Activated CD8-positive, alpha-beta memory T cell treated with anti-CD3 and anti-CD28 coated beads, Interleukin-2, amount 10 ng/mL, durations not matched to agents 7 days and 5 days (primary cell): ENCODE measurements around the gene TMEM123. TPM values are rescaled to one million over a fixed set of nuclear protein-coding genes. Genes with fewer than 3 reads are reported as not detected.

Experiments
- ATAC-seq: fragments of 150-1000 bp; cut with Tn5 transposase; one replicate; pipeline ENCODE4 v1.10.0; 2021; ENCODE audit warnings: moderate library complexity
- CTCF ChIA-PET: fragments of 350-600 bp; sonication (Branson Sonifier 250); formaldehyde crosslinking; loops from one replicate; lab custom pipeline; 2021; ENCODE audit warnings: antibody characterized with exemption; lab: Charles Lee
- DNase-seq: peaks from one replicate; pipeline ENCODE4 v3.0.0-alpha.2; 2020
- H3K27ac Mint-ChIP-seq: one replicate; pipeline ENCODE4 v1.8.0; 2021; ENCODE audit warnings: mild to moderate bottlenecking, mixed read lengths
- H3K27me3 Mint-ChIP-seq: one replicate; pipeline ENCODE4 v1.8.0; 2021; ENCODE audit warnings: mixed read lengths
- H3K36me3 Mint-ChIP-seq: one replicate; pipeline ENCODE4 v1.8.0; 2021; ENCODE audit warnings: mild to moderate bottlenecking, mixed read lengths
- H3K4me1 Mint-ChIP-seq: one replicate; pipeline ENCODE4 v1.8.0; 2021; ENCODE audit warnings: mixed read lengths
- H3K4me3 Mint-ChIP-seq: one replicate; pipeline ENCODE4 v1.8.0; 2021; ENCODE audit warnings: mild to moderate bottlenecking, moderate library complexity, mixed read lengths
- H3K9me3 Mint-ChIP-seq: one replicate; pipeline ENCODE4 v1.8.0; 2022; ENCODE audit warnings: low read depth, mixed read lengths
- total RNA-seq, 2 experiments: library from RNA; stranded (reverse); gene quantifications; one replicate each; pipeline ENCODE4 v1.2.3, GENCODE V29; 2021

The TMEM123 gene
- total RNA-seq, 2 experiments from 2014 or later = 194 to 242 TPM

DNA sequence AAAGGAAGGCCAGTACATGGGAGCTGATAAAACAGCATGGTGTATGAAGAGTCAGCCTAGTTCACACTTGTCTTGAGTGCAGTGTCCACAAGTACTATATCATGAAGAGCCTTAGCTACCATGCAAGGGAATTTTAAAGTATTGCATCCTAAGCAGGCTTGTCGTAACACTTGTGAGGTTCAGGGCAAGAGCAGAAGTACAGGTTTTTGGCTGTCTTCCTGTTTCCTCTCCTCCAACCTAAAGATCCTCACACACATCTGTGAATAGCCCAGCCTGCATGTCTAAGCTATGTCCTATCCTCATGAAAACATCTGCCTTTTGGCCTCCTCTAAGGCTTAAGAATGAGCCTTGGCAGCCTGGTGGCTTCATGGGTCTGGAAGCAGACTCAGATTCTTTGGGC lies 34.6 kb upstream of the TMEM123 start:
- Mint-ChIP-seq H3K27ac (no peak overlapping the region), H3K4me1 (peaks cover 13% of the 10 kb centered on the region), H3K4me3 (no peak overlapping the region), H3K36me3 (no peaks in the 10 kb centered on the region), H3K27me3 (peaks cover 5% of the 10 kb centered on the region), H3K9me3 (no peaks in the 10 kb centered on the region)
- DNase-seq (no peak), ATAC-seq (no peak)
- CTCF ChIA-PET = interaction anchor here (0.7 to 3.4 kb wide), 7 partner anchors 9 to 182 kb away, joined by 3 to 16 read pairs (median 4); no protein-coding TSS in a partner anchor

DNA sequence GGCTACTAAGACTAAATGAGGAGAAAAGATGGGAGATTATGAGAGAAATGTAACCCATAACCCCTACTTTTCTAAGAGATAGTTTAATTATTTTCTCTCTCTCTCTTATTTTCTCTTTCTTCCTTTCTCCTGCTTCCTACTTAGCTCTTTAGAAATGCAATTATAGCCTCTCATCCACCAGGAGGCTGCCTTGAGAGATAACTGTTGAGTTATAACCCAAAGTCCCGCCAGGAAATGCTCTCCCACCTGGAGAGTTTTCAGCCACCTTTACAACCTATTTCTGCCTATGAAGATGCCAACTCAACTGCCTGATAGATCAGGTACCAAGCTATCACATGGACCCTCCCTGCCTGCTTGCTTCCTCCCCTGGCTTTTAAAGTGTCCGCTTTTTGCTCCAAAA lies 34.0 kb upstream of the TMEM123 start:
- CTCF ChIA-PET = interaction anchor here (1.3 to 3.4 kb wide), 6 partner anchors 9 to 145 kb away, joined by 3 to 16 read pairs (median 5); no protein-coding TSS in a partner anchor

DNA sequence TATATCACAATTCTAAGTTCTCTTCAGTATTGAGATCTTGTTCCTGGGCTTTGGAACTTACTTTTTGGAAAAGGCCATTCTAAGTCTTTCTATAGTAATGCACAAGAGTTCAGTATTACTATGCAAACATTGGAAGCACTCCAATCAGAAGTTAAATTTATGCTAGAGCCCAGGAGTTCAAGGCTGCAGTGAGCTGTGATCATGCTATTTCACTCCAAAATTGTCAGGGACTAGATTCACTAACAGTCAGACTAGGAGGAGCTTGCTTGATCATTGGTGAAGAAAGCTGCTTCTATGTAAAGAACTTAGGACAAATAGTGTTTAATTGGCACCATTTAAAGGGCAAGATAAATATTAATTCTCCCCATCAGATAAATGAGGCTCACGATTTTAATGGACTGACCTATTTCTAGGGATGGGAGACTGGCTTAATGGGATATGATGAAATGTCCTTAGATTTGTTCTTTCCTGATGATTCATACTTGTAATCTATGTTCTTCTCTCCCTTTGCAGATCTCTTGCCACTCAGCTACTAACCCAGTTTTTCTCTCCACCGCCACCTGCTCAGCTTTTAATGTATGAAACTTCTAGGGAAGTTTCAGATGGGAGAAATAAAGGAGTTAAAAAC lies 32.6 kb upstream of the TMEM123 start:
- H3K27me3 Mint-ChIP-seq = peaks cover 5% of the 10 kb centered on the region
- no peak for DNase-seq
- CTCF ChIA-PET = interaction anchor here (0.7 to 1.3 kb wide), 3 partner anchors 9 to 14 kb away, joined by 3 to 4 read pairs (median 3); no protein-coding TSS in a partner anchor
- H3K4me1 Mint-ChIP-seq = peaks cover 13% of the 10 kb centered on the region
- no peak overlapping the region for H3K27ac Mint-ChIP-seq
- H3K36me3 Mint-ChIP-seq = no peaks in the 10 kb centered on the region
- no peaks in the 10 kb centered on the region for H3K9me3 Mint-ChIP-seq
- ATAC-seq = no peak
- no peak overlapping the region for H3K4me3 Mint-ChIP-seq

More for the DNA sequence above, 34.0 kb upstream of the TMEM123 start:
- H3K4me3 Mint-ChIP-seq = no peak overlapping the region
- DNase-seq = no peak
- no peak overlapping the region for H3K27ac Mint-ChIP-seq
- H3K27me3 Mint-ChIP-seq = peaks cover 5% of the 10 kb centered on the region
- no peaks in the 10 kb centered on the region for H3K9me3 Mint-ChIP-seq
- no peaks in the 10 kb centered on the region for H3K36me3 Mint-ChIP-seq
- peaks cover 13% of the 10 kb centered on the region for H3K4me1 Mint-ChIP-seq
- no peak for ATAC-seq

DNA sequence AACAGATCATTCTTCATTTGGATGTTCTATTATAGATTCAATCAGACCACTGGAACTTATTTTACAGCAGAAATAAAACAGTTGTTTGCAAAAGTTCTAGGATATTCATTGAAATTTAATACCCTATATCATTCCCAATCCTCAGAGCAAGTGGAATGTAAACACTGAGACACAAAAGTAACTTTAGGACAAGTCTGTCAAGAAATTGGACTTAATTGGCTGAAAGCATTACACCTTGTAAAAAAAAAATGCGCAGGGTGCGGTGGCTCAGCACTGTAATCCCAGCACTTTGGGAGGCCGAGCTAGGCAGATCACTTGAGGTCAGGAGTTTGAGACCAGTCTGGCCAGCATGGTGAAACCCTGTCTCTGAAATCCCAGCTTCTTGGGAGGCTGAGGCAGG lies 29.9 kb upstream of the TMEM123 start:
- Mint-ChIP-seq H3K27ac (no peak overlapping the region), H3K36me3 (no peaks in the 10 kb centered on the region), H3K9me3 (no peaks in the 10 kb centered on the region), H3K4me3 (no peak overlapping the region), H3K27me3 (peaks cover 5% of the 10 kb centered on the region), H3K4me1 (peaks cover 7% of the 10 kb centered on the region)
- ATAC-seq (no peak), DNase-seq (no peak)
- CTCF ChIA-PET = no interaction called here

DNA sequence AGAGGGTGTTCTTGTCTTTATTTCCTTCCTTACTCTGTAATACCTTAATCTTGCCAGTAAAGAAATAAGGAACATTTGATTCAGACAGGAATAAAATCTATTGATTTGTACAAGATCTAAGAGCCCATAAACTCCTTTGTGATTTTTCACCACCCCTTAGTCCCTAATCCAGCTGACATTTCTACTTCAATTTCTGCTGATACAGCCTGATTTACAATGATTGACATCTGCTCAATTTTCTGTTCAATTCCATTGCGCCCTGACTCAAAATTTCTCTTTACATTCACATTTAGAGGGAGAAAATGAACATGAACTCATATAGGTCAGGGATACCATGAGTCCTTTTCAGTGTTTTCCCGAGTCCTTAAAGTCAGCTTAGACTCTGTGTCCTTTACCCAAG lies 27.2 kb upstream of the TMEM123 start:
- Mint-ChIP-seq H3K27me3 (peaks cover under 1% of the 10 kb centered on the region), H3K27ac (no peak overlapping the region), H3K36me3 (peaks cover 1% of the 10 kb centered on the region), H3K4me3 (no peak overlapping the region), H3K9me3 (no peaks in the 10 kb centered on the region), H3K4me1 (peaks cover 22% of the 10 kb centered on the region)
- DNase-seq (no peak), ATAC-seq (no peak)
- CTCF ChIA-PET = interaction anchor here (0.7 to 1.5 kb wide), 6 partner anchors 12 to 187 kb away, joined by 3 to 6 read pairs (median 4); no protein-coding TSS in a partner anchor

DNA sequence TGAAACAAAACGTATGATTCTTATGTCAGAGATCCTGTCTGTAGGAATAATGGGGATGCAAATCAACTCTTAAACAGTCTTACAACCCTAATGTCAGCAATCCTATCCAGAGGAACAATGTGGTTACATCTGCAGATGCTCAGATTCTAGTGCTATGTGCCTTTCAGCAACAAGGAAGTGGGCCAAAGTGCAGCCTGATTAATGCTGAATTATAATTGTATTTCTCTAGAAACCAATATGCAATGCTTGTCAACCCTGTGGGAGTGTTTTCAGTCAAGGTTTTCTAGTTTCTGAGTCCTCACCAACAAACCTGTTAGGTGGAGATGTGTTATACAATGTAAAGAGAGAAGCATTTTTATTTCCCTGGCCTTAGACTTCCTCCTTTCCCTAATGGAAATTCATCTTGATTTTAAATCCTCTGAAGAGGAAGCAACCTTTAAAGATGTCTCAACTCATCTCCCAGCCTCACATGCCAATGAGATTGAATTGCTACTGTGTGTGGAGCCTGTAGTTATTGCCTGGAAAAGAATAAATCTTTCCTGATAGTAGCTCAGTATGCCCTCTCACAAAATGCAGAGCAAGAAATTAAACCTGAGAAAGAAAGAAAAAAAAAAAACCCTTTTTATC lies 26.2 kb upstream of the TMEM123 start:
- Mint-ChIP-seq H3K27me3 (no peaks in the 10 kb centered on the region), H3K4me1 (peaks cover 27% of the 10 kb centered on the region), H3K9me3 (no peaks in the 10 kb centered on the region), H3K27ac (no peak overlapping the region), H3K4me3 (no peak overlapping the region), H3K36me3 (peaks cover 1% of the 10 kb centered on the region)
- DNase-seq (no peak), ATAC-seq (no peak)
- CTCF ChIA-PET = interaction anchor here (0.7 to 3.0 kb wide), 6 partner anchors 13 to 137 kb away, joined by 3 to 19 read pairs (median 4); no protein-coding TSS in a partner anchor

DNA sequence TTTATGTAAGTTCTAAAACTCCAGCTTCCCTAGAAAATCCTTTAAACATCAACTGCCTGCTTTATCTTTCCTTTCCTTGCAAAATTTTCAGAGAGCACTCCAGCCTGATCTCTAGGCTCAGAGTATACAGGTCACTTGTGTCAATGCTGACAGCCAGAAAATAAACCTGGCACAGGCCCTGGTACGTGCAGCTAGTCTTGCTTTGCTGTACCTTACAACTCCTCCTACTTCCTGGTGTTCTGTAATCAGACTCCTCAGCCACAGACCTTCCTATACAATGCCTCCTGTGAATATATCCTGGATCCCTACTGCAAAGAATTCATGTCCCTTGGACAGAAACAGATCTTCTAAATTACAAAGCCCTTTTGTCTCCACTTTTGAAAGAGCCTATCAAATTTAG lies 24.2 kb upstream of the TMEM123 start:
- ATAC-seq = peak; percentile 98
- H3K4me3 Mint-ChIP-seq = no peak overlapping the region
- no peaks in the 10 kb centered on the region for H3K9me3 Mint-ChIP-seq
- H3K4me1 Mint-ChIP-seq = peaks cover 27% of the 10 kb centered on the region
- no peaks in the 10 kb centered on the region for H3K27me3 Mint-ChIP-seq
- H3K27ac Mint-ChIP-seq = peak overlapping the region; percentile 84
- peak; percentile 71 for DNase-seq
- H3K36me3 Mint-ChIP-seq = peaks cover 1% of the 10 kb centered on the region
- CTCF ChIA-PET = interaction anchor here (0.6 to 3.0 kb wide), 9 partner anchors 8 to 181 kb away, joined by 3 to 19 read pairs (median 4); no protein-coding TSS in a partner anchor

DNA sequence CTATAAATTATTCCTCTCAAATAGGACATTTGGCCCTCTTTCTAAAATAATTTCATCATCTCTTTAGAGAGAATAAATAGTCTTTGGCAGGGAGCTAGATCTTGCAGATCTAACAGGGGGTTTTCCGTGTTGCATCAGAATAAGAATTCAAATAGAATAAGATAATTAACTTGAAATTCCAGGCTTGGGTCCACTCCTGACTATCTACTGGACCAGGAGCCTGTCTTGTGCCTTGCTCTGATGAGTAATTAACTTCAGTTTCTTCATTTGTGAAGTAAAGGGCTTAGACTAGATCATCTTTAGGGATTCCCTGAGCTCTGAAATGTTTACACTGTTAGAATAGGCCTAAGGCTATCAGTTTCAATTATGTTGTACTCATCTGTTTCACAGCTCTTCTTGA lies 23.5 kb upstream of the TMEM123 start:
- Mint-ChIP-seq H3K27me3 (no peaks in the 10 kb centered on the region), H3K27ac (peak overlapping the region; percentile 84), H3K9me3 (no peaks in the 10 kb centered on the region), H3K4me1 (peaks cover 27% of the 10 kb centered on the region), H3K36me3 (peaks cover 1% of the 10 kb centered on the region), H3K4me3 (no peak overlapping the region)
- CTCF ChIA-PET = interaction anchor here (0.6 to 3.0 kb wide), 13 partner anchors 9 to 182 kb away, joined by 3 to 19 read pairs (median 4); no protein-coding TSS in a partner anchor
- no peak for ATAC-seq
- no peak for DNase-seq

DNA sequence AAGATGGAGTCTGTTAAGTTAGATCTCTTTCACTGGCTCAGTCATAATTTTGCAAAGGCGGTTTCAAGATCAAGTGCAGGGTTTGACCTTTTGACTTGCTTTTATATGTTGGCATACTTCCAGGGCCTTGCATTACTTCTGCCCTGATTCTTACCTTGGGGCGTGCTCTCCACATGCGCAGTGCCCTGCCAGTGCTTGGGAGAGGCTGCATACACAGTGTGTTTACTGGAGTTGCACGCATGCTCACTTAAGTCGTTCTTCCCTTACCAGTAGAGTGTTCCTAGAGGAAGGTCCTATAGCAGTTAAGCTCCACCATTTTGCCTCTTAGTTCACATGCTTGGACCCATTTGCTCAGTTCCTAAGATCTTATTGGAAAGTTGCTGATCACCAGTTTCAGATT lies 21.0 kb upstream of the TMEM123 start:
- Mint-ChIP-seq H3K4me1 (peaks cover 49% of the 10 kb centered on the region), H3K9me3 (no peaks in the 10 kb centered on the region), H3K36me3 (peaks cover 1% of the 10 kb centered on the region), H3K4me3 (no peak overlapping the region), H3K27ac (no peak overlapping the region), H3K27me3 (no peaks in the 10 kb centered on the region)
- DNase-seq = no peak
- CTCF ChIA-PET = no interaction called here
- ATAC-seq = no peak

DNA sequence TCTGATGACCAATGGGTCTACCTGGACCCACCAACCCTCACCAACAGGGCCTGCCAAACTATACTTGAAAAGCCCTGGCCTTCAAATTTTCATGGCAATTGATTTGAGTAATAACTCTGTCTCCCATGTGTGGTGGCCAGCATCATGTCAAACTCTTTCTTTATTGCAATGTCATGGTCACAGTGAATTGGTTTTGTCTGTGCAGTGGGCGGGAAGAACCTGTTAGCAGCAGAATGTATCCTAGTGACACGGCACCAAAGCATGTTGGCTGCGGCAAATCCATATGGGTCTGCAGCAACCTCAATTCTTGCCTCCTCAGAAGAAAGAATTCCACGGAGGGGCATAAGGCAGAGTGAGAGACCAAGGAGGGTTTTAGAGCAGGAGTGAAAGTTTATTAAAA lies 19.6 kb upstream of the TMEM123 start:
- CTCF ChIA-PET = interaction anchor here (1.0 kb wide), 1 partner anchor 19 kb away, joined by 4 read pairs; no protein-coding TSS in a partner anchor
- Mint-ChIP-seq H3K4me1 (peaks cover 48% of the 10 kb centered on the region), H3K27me3 (no peaks in the 10 kb centered on the region), H3K4me3 (no peak overlapping the region), H3K9me3 (no peaks in the 10 kb centered on the region), H3K36me3 (peaks cover 1% of the 10 kb centered on the region), H3K27ac (no peak overlapping the region)
- ATAC-seq (no peak), DNase-seq (no peak)

DNA sequence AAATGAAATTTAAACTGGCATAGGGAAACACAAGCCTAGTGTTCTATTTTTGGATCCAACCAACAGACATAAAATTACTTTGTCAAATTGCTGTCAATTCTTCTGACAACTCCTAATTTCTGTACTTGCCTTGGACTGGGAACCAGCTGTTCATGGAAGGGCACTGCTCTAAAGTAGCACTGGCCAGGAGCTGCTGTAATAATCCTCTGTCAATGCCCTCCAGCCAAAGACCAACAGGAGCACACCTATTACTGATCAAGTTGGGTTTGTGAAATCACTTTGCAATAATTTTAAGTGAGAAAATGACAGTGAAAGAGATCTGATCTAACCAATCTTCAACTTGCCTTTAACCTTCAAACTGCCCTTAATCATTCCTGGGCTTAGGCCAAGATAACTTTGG lies 18.9 kb upstream of the TMEM123 start:
- H3K27ac Mint-ChIP-seq = no peak overlapping the region
- H3K27me3 Mint-ChIP-seq = no peaks in the 10 kb centered on the region
- no peaks in the 10 kb centered on the region for H3K9me3 Mint-ChIP-seq
- ATAC-seq = no peak
- no peaks in the 10 kb centered on the region for H3K36me3 Mint-ChIP-seq
- CTCF ChIA-PET = interaction anchor here (1.0 to 1.4 kb wide), 3 partner anchors 14 to 177 kb away, joined by 3 to 4 read pairs (median 3); no protein-coding TSS in a partner anchor
- DNase-seq = no peak
- H3K4me1 Mint-ChIP-seq = peaks cover 45% of the 10 kb centered on the region
- H3K4me3 Mint-ChIP-seq = no peak overlapping the region

DNA sequence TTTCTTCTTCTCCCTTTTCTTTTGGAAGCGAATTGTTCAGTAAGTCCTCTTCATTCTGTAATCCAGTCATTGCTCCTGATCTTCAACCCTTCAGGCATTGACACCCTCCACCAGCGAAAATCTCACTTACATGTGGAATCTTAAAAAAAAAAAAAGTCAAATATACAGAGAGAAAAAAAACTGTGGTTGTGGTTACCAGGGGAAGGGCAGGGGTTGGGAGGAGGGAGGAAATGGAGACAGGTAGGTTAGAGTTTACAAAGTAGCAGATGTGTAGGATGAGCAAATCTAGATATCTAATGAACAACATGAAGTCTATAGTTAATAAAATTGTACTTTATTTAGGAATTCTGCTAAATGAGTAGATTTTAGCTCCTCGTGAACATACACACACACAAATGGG lies 17.7 kb upstream of the TMEM123 start:
- ATAC-seq (peak; percentile 64), DNase-seq (peak; percentile 56)
- CTCF ChIA-PET = interaction anchor here (1.4 kb wide), 1 partner anchor 15 kb away, joined by 3 read pairs; no protein-coding TSS in a partner anchor
- Mint-ChIP-seq H3K27ac (no peak overlapping the region), H3K27me3 (no peaks in the 10 kb centered on the region), H3K36me3 (no peaks in the 10 kb centered on the region), H3K9me3 (no peaks in the 10 kb centered on the region), H3K4me3 (no peak overlapping the region), H3K4me1 (peaks cover 52% of the 10 kb centered on the region)

DNA sequence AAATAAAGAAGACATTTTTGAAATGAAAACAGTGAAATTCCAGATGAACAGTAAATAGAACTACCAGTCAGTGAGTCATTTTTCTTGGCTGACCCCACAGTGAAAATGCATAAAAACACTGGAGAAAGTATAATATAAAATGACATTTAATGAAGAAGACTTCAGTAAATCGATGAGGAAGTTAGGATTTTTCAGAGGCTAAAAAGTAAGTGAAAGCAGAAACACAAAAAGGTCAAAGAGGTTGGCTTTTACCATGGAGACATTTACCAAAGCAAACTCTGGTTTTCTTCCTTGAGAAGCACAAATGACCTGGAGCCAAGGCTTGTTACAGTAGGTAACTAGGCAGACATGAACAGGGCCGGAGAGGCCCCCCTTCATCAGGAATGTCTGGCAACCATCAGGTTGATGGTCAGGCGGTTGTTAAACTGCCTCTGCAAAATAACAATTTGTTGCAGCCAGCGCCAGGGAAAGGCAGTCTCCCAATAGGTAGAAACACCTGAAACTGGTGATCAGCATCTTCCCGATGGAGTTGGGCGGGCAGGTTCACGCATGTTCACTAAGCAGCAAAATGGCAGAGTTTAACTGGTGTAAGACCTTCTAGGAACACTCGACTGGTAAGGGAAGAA lies 16.7 kb upstream of the TMEM123 start:
- no peaks in the 10 kb centered on the region for H3K9me3 Mint-ChIP-seq
- no peaks in the 10 kb centered on the region for H3K27me3 Mint-ChIP-seq
- H3K27ac Mint-ChIP-seq = no peak overlapping the region
- no peak for ATAC-seq
- H3K4me3 Mint-ChIP-seq = no peak overlapping the region
- CTCF ChIA-PET = no interaction called here
- H3K36me3 Mint-ChIP-seq = no peaks in the 10 kb centered on the region
- DNase-seq = no peak
- H3K4me1 Mint-ChIP-seq = peaks cover 53% of the 10 kb centered on the region
